ENCODE results near the gene ADGRL1.
"Not testable (repeated sequence)": the region's sequence is repeated elsewhere in the genome, so short reads cannot be mapped to it uniquely, and the experiment has no call there.

The ADGRL1 gene

DNA sequence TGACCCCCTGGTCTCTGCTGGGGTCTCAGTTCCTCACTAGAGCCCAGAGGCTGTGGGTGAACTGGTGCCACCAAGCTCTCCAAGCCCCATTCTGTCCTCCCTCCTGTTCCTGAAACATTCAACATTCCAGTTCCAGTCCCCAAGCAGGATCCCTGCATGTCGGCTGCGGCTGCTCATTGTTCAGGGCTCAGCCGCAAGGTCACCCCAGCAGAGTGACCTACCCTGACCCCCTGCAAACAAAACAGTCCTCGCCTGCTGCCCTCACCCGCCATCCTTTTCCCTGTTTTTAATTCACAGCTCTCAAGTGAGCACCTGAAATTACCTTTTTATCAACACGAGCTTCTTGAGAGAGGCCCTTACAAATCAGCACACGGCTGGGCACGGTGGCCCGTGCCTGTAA lies 19.3 kb downstream of the ADGRL1 start:
- not testable (repeated sequence) for DNase-seq

DNA sequence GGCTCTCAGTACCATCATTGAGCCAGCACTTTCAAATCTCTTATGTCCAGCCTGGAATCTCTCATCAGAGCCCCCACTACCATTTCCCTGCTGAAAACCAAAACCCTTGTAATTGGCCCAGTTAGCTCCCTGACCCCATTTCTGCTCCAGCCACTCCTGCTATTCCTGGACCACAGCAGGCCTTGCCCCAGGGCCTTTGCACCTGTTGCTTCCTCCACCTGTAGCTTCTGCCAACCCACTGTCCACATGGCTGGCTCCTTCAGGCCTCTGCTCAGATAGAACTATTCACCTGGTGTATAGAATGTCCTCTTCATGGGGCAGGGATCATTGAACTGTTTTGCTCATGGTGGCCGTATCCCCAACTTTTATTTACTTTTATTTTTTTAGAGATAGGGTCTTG lies 20.3 kb downstream of the ADGRL1 start:
- not testable (repeated sequence) for DNase-seq

DNA sequence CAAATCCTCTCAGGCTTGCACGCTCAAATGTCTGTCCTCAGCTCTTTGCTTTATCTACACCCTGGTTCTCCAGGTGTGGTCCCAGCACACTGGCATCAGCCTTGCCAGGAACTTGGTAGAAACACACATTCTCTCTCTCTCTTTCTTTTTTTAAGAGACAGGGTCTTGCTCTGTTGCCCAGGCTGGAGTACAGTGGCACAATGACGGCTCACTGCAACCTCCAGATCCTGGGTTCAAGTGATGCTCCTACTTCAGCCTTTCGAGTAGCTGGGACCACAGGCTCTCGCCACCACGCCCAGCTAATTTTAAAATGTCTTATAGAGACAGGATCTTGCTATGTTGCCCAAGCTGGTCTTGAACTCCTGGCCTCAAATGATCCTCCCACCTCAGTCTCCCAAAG lies 20.8 kb downstream of the ADGRL1 start:
- no peak for DNase-seq

DNA sequence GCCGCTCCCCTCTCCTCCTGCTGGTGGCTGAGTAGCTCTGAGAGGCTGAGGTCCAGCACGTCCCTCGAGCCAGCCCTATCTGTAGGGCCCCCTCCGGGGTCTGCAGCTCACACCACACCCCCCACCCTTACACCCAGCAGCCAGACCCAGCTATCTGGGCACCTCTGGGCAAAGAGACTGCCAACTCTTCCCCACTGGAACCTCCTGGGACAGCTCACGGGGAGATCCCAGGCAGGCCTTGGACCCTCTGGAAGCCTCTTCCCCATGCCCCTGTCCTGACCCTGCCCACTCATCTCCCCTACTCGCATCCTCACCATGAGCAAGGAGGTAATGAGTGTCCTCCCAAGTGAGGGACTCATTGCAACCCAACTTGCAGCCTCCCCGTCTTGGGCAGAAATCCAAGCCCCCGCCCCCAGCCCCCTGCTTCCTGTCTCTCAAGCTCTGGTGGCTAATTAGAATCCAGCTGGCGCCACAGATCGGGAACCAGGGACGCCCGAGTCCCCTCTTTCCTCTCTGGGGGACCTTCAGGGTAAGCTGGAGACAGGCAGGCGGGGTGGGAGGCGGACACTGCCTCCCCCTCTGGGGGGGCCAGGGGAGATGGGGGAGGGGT lies 22.1 kb downstream of the ADGRL1 start:
- no peak for DNase-seq

DNA sequence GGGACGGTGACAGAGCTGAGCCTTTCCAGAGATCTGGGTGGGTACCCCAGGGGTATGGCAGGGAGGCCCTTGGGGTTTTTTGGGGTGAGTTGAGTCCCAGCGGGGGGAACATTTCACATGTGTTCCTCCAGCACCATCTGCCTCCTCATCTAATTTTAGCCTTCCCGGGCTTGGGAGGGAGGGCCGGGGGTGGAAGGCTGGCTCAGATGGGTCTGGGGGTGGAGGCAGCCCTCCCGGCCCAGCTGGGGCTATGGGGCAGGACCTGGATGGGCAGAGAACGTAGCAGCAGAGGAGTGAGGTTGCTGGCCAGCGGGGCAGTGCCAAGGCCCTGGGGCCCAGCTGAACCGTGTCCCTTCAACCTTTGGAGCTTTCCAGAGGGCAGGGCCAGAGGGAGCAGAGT lies 23.5 kb downstream of the ADGRL1 start:
- no peak for DNase-seq

DNA sequence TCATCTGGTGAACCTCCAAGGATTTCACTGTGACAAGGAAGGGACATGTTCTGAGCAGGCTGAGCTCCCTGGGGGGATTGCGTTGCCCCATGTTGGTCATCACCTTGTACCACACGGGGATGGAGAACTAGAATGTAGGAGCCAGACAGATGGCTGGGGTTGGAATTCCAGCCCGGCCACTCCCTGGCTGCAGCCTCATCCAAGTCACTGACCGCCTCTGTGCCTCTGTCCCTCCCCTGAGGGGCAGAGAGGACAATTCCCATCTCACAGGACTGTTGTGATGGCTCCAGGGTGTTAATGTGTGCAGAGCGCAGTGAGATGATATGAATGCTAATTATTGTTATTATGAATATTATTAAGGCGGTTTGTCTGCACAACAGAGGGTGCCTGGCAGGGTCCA lies 24.1 kb downstream of the ADGRL1 start:
- DNase-seq: no peak

DNA sequence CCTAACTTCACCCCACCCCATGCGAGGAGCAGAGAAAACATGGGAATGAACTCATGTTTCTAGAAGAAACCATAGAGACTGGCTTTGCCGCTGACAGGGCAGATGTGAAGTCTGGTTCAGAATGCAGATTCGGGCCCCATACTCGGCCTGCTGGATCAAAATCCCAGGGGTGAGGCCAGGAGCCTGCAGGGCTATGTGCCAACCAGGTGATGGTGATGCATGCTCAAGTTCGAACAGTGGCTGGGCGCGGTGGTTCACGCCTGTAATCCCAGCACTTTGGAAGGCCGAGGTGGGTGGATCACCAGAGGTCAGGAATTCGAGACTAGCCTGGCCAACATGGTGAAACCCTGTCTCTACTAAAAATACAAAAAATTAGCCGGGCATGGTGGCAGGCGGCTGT lies 24.8 kb downstream of the ADGRL1 start:
- not testable (repeated sequence) for DNase-seq

DNA sequence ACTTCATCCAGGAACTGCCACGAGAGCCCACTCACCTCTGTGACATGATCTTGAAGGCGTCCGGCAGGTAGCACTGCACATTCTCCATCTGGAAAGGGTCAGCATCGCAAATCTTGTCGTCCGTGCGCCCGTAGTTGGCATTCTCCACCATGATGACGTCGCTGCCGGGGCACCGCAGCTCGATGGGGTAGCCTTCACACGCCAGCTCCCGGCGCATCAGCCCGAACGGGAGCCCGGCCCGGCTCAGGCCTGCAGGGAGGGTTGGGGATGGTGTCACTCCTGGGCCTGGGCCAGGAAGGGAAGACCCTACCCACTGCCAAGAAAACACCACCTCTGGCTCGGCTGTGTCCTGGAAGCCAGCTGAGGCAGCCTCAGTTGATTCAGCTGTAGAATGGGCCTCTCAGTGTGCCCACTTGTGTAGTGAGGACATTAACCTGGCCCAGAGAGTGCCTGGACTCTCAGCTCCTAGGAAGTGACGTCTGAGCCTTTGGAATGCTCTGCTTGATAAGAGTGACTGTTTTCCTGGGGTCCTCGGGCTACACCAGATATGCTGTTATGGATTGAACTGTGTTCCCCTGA lies 28.4 kb downstream of the ADGRL1 start:
- no peak for DNase-seq

DNA sequence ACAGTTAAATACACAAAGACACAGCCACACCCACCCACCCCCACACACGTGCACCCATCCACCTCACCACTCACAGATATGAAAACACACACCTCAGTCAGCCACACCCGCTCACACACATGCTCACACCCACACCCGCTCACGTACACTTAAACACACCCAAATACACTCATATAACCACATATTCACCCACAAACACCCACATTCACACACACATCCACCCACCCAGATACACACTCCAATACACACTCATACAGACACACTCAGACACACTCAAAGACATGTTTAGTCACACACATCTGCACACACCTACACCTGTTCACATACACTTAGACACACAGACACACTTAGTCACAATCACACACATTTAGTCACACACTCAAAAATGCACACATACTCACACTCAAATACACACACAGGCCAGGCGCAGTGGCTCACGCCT lies 30.6 kb downstream of the ADGRL1 start:
- DNase-seq: no peak

DNA sequence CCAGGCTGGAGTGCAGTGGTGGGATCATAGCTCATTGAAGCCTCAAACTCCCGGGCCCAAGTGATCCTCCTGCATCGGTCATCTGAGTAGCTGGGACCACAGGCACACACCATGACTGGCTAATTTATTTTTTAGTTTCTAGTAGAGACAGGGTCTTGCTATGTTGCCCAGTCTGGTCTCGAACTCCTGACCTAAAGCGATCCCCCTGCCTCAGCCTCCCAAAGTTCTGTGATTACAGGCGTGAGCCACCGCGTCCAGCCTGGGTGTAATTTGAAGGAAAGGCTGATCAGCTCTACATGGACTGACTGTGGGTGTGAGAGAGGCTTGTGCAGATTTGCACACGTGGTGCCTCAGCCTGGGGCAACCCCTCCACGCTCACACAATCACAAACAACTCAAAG lies 31.1 kb downstream of the ADGRL1 start:
- DNase-seq: no peak

DNA sequence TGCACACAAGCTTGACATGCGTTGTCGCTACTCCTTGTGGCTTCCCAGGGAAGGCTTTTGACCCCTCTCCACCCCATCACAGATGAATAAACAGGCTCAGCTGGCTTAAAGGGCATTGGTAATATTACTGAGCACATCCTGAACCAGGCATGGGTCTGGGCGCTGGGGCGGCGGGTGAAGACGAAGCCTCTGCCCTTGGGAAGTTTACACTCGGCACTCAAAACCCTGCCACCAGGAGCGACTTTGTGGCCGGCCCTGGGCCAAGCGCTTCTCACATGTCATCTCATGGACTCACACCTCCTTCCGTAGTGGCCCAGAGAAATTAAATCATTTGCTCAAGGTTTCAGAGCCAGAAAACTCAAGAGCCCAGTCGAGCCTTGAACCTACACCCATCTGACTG lies 37.0 kb downstream of the ADGRL1 start:
- no peak for DNase-seq

DNA sequence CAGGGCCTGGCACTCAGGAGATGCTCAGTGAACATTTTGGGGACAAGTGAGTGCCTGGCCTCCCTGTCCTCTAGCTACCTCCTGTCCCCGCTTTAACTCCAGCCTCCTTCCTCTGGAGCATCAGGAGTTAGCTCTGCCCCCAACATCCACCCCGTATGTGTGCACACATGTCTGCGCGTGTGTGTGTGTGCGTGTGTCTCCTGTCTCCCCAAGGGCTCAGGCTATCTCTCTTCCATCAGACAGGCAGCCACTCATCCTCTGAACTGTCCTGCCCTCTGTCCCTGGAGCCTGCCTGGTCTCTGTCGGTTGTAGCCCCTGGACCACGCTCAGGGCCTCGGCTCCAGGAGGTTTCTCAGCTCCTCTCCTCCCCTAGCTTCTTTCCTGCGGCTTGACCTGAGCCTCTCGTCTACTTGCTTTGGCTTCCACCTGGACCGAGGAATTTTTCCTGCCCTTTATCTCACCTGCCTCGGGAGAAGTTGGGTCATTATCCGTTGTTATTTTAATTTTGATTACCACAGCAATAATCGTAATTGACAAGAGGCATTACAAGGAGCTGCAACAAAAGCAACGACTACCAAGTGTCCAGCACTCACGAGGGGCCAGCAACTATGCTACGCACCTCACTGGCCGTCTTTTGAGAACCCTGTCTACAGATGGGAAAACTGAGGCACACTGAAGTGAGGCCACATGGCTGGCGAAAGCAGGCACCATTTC lies 37.6 kb downstream of the ADGRL1 start:
- DNase-seq: no peak

DNA sequence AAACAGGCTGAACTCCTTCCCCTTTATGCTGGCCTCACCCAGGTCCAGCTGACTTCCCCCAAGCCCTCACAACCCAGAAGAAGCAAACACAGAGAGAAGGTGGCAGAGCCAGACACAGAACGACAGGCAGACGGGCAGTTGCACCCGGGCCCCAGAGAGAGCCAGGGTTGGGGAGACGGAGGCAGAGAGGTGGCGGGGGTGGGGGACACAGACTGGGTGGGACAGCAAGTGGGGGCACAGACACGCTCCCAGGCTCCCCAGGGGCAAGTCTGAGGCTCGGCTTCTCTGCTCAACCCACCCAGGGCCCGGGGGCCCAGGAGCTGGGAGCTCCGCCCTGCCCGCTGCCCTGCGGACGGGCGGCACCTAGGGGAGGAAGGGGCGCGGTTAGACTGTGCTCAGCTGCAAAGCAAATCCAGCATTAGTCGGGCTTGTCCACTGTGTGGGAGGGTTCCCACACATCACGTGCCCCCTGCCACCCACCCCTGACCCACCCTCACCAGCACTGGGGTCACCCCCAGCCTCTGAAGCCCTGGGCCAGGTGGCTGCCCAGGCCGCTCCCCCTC lies 38.3 kb downstream of the ADGRL1 start:
- DNase-seq: peak; percentile 15 to 25

DNA sequence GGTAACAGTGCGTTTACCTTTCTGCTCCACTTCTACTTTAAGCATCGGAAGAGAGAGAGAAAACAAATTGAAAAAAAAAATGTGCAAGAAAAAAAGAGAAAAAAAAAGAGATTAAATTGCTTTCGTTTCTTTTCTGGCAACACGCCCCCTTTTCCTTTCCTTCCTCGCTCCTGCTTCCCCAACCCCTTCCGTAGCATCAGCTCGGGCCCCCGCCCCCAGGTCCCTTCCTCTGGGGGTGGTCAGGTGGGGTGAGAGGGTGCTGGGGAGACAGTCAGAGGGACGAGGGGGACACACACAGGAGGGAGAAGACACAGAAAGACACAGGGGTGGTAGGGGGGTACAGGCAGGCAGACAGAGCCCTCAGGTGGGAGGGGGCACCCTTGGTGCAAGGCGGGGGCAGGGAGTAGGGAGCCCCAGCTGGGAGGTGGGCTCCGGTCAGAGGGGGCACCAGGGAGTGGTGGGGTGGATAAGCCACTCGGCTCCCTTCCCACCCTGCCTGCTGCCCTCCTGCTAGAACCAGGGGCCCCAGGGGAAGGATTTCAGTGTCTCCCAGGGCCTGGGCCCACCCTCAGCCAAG lies 38.9 kb downstream of the ADGRL1 start:
- no peak for DNase-seq

DNA sequence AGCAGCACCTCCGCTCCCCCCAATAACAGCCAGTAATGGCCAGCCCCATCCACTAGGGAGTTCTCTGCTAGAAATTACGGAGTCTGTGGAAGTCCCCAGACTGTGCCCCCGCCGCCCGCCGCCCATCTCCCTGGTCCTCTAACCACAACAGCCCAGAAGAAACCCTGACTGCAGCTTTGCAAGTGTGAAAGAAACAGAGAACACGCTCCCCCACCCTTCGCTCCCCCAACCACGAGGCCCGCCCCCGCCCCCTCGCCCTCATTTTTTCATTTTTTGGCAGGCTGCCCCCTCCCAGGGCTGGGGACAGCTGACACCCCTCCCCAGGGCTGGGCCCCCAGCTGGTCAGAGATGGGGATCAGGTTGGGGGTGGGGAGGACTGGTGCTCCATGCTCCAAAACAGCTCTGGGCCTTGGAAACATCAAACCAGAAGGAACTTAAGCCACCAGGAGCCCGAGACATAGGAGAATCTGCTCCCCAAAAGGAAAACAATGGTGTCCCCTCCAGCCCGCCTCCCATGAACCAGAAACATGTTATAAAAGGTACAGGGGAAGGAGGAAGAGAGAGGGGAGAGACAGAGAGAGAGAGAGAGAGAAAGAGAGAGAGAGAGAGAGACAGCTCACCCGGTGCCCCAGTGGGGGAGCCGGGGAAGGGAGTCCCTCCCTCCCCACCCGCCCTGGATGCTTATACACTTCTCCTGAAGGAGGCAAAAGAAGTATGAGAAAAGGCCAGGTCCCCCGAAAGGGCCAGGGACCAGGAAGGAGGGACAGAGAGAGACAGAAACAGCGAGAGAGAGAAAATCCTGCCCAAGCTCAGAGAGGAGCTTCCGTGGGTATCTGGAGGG lies 39.8 kb downstream of the ADGRL1 start:
- DNase-seq: peak in 1 of 2 experiments; percentile 20

DNA sequence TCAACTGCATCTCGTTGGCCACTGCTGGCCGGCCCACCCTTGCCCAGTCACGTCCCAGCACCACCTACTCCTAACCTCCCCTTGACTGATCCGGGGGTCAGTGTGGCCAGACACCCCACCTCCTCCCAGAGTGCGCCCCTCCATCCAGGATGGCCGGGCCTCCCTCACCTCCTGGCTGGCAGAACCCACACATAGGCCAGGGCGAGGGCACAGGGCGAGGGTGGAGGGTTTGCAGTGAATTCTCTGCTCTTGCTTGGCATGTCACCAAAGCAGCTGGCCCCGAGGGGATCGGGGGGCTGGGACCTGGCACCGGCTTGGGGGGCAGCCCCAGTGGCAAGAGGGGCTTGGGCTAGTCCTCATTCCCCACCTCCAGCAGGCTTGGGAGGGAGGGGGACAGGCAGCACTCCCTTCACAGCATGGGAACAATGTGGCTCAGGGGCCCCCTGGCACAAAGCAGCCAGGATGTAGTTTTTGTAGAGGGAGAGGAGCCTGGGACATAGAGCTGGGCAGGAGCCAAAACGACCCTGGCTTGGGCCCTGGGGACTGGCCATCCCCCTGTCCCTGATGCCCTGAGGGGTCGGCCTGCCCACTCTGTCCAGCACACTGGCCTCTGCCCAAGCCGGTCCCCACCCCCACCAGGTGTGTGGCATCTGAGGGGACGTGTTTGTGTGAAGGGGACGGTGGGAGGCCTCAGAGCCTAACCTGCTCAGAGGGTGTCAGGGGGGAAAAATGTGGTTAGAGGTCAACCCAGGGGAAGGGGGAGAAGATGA lies 41.1 kb downstream of the ADGRL1 start:
- no peak for DNase-seq

DNA sequence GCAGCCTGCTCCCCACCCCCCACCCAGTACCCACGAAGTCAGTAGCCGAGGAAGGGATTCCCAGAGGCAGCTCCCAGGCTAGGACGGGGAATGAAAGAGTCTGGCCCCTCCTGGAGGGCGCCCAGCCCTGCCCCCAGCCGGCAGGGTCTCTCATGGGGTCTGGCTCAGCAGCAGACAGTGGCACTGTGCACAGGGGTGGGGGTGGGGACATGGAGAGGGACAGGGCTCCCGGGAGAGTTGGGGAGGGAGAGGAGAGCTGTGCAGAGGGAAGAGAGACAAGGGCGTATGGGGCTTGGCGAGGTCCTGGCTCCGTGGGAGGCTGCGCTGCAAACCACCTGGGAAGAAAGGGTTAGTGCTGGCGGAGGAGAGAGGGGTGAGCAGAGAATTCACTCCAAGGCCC lies 41.9 kb downstream of the ADGRL1 start:
- no peak for DNase-seq

DNA sequence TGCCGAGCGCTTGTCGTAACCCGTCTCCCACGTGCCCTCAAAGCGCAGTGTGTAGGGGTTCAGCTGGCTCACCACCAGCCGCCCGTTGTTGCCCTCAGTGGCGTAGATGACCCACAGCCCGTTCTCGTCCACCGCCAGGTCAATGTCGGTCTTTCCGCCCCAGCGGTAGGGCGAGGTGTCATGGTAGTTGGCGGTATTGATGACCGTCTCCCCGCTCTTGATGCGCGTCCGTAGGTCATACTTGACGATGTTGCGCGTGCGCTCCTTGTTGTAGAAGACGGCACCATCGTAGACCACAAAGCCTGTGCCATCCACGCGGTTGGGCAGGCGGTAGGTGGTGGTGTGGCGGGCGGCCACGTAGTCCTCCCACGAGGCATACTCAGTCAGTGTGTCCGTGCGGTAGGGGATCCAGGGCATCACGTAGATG lies 43.1 kb downstream of the ADGRL1 start:
- DNase-seq: no peak

DNA sequence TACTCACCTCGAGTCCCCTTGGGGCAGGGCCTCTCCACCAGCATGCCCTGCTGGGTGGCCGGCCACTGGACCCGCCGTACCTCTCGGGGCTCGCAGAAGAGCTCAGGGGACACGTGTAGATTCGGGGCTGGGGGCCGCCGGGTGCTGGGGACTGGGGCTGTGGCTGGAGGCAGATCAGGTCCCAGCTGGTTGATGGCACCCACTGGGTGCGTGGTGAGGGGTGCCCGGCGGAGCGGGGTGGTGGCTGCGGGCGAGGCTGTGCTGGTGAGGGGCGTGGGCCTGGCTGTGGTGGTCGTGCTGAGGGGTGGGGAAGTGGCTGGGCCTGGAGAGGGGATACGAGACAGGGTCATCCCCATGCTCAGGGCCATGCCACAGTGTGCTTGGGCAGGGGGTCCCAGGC lies 44.7 kb downstream of the ADGRL1 start:
- DNase-seq: no peak

DNA sequence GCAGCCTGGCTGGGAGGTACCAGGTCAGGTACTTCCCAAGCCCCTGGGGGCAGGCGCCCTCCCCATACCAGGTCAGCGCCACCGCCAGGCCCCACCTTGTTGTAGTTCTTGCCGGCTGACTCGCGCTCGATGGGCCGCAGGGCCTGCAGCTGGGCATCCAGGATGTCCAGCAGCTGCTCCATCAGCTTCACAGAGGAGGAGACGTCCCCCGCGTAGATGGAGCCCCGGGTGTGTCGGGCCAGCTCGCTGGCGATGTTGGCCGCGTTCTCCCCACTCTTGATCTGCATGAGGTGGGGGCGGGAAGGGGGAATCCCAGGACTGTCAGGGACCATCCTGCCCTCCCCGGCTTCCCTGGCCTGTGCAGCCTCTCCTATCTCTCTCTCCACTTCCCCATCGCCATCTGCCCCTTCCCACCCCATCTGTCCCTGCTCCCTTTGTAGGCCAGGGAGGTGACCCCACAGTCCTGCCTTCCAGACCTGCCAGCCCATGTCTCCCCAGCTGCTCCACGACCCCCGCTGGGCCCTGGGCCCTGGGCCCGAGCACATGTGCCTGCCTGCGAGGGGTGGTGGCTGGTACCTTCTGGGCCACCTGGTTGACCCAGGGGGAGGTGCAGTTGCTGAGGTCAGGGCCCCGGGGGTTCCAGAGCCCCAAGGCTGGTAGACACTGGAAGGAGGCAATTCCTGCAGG lies 45.8 kb downstream of the ADGRL1 start:
- DNase-seq: no peak

DNA sequence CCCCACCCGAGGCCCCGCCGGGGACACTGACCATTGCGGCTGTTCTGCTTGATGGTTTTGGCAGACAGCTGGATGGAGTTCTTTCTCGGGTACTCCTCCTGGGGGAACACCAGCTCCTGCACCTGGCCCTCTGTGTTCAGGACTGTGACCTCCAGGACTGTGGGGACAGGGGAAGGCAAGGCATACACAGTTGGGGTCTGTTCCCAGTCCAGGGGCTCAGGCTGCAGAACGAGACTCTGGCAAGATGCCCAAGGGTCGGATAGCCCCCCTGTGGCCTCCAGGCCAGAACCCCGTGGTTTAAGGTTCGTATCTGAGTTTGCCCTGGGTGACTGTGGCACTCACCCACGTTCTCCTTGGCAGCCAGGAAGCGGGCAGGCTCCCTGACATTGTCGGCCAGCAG lies 46.9 kb downstream of the ADGRL1 start:
- no peak for DNase-seq
